PC-9 (cell line): ENCODE measurements around the gene DSEL. TPM values are rescaled to one million over a fixed set of nuclear protein-coding genes. Genes with fewer than 3 reads are reported as not detected.

Experiments
- BruUV-seq: library from RNA; stranded (reverse); fragments of 400-500 nt; replicated peaks from 2 replicates; lab custom pipeline; 2021; lab: Mats Ljungman, UMichigan
- CTCF ChIA-PET: fragments of 300-600 bp; sonication (Branson Sonifier 250); formaldehyde crosslinking; loops from one replicate; lab custom pipeline; 2022; ENCODE audit warnings: antibody characterized with exemption; lab: Charles Lee
- POLR2A ChIA-PET: fragments of 300-600 bp; sonication (Branson Sonifier 250); formaldehyde crosslinking; loops from one replicate; lab custom pipeline; 2022; ENCODE audit warnings: antibody characterized with exemption; ENCODE audit not compliant: unreplicated experiment; lab: Charles Lee
- DNase-seq, 2 experiments: peaks; one replicate each; pipeline versions ENCODE4 v3.0.0 to v3.0.0-alpha.2; 2015 to 2022; ENCODE audit warnings: mixed read lengths in 1 of 2
- H2AFZ ChIP-seq: fragments of 200-600 bp; sonication (generic); 2 replicates; pipeline ENCODE4 v1.8.1; 2017; ENCODE audit warnings: antibody characterized with exemption
- H3F3A ChIP-seq: fragments of 200-600 bp; sonication (generic); 2 replicates; pipeline ENCODE4 v1.8.1; 2017; ENCODE audit warnings: antibody characterized with exemption, mild to moderate bottlenecking, low read depth; ENCODE audit not compliant: insufficient read depth
- H3K27ac ChIP-seq: fragments of 200-600 bp; sonication (generic); 2 replicates; pipeline ENCODE4 v1.6.1; 2016; ENCODE audit warnings: mixed run types
- H3K27me3 ChIP-seq: fragments of 200-600 bp; sonication (generic); 2 replicates; pipeline ENCODE4 v1.6.1; 2016; ENCODE audit warnings: low read depth, mixed run types; ENCODE audit not compliant: insufficient read depth
- H3K36me3 ChIP-seq: fragments of 200-600 bp; sonication (generic); 2 replicates; pipeline ENCODE4 v1.6.1; 2016; ENCODE audit warnings: low read depth, mixed run types
- H3K4me1 ChIP-seq: fragments of 200-600 bp; sonication (generic); replicated peaks from 2 replicates; pipeline ENCODE4 v1.6.1; 2016; ENCODE audit warnings: mixed run types; ENCODE audit not compliant: insufficient read depth
- H3K4me2 ChIP-seq: fragments of 200-600 bp; sonication (generic); 2 replicates; pipeline ENCODE4 v1.6.1; 2017; ENCODE audit warnings: mixed run types
- H3K4me3 ChIP-seq: fragments of 200-600 bp; sonication (generic); 2 replicates; pipeline ENCODE4 v1.6.1; 2016; ENCODE audit warnings: mixed run types
- H3K79me2 ChIP-seq: fragments of 200-600 bp; sonication (generic); 2 replicates; pipeline ENCODE4 v1.6.1; 2017; ENCODE audit warnings: low read depth, mixed run types
- H3K9me2 ChIP-seq: fragments of 200-600 bp; sonication (generic); 2 replicates; pipeline ENCODE4 v1.8.1; 2017; ENCODE audit warnings: mild to moderate bottlenecking; ENCODE audit not compliant: insufficient read depth
- H3K9me3 ChIP-seq: fragments of 200-600 bp; sonication (generic); 2 replicates; pipeline ENCODE4 v1.8.1; 2016; ENCODE audit warnings: low read depth; ENCODE audit not compliant: insufficient read depth
- H4K20me1 ChIP-seq: fragments of 200-600 bp; sonication (generic); 2 replicates; pipeline ENCODE4 v1.8.1; 2017; ENCODE audit not compliant: insufficient read depth
- CTCF ChIP-seq: fragments of 200-600 bp; sonication (generic); conservative IDR thresholded peaks from 2 replicates; pipeline ENCODE4 v1.6.1; 2017; ENCODE audit warnings: mixed run types, antibody characterized with exemption, mild to moderate bottlenecking, moderate library complexity
- EZH2 ChIP-seq: fragments of 200-600 bp; sonication (generic); IDR thresholded peaks from 2 replicates; pipeline ENCODE4 v1.8.0; 2017; ENCODE audit warnings: antibody characterized with exemption, low read depth
- intact Hi-C: fragments of 100-400 bp; cut with micrococcal nuclease; formaldehyde crosslinking; loops from one replicate; pipeline ENCODE4 v1.10.0; 2022; ENCODE audit not compliant: unreplicated experiment
- total RNA-seq: library from RNA; stranded (reverse); gene quantifications from 2 replicates; pipeline ENCODE4 v1.2.3, GENCODE V29; 2021

The DSEL gene
- total RNA-seq, 1 experiment from 2014 or later: 2.1 TPM

- TF ChIP-seq CTCF (no peak), EZH2 (no peak)
- Histone ChIP-seq H3K79me2 (no peaks in the 10 kb centered on the region), H3K4me3 (no peak overlapping the region), H3F3A (no peaks in the 10 kb centered on the region), H3K4me1 (no peaks in the 10 kb centered on the region), H3K36me3 (no peaks in the 10 kb centered on the region), H4K20me1 (no peaks in the 10 kb centered on the region), H3K27ac (no peak overlapping the region), H3K27me3 (no peaks in the 10 kb centered on the region), H3K9me2 (0 out of 2 replicates have a peak, but pooled peaks cover 4% of the 10 kb centered on the region), H3K9me3 (no peaks in the 10 kb centered on the region), H2AFZ (no peak overlapping the region), H3K4me2 (no peak overlapping the region)
- CTCF ChIA-PET: no interaction called here
- BruUV-seq: no TSS peak
- intact Hi-C loops: no loop called here
- POLR2A ChIA-PET: no interaction called here
- DNase-seq: no peak
Measured at GRCh38 chr18:67549946-67550345, 33.4 kb upstream of the DSEL start.

GRCh38 chr18:67545681-67546080 lies 29.2 kb upstream of the DSEL start:
- no peak for DNase-seq
- BruUV-seq: no TSS peak
- CTCF ChIA-PET: no interaction called here

GRCh38 chr18:67540559-67540958 lies 24.0 kb upstream of the DSEL start:
- Histone ChIP-seq H3K36me3 (no peaks in the 10 kb centered on the region), H2AFZ (no peak overlapping the region), H3F3A (no peaks in the 10 kb centered on the region), H3K4me2 (no peak overlapping the region), H3K27ac (no peak overlapping the region), H3K4me3 (no peak overlapping the region), H3K9me2 (no peaks in the 10 kb centered on the region), H3K9me3 (no peaks in the 10 kb centered on the region), H3K79me2 (no peaks in the 10 kb centered on the region), H3K4me1 (no peaks in the 10 kb centered on the region), H3K27me3 (no peaks in the 10 kb centered on the region), H4K20me1 (no peaks in the 10 kb centered on the region)
- TF ChIP-seq EZH2 (no peak), CTCF (no peak)
- DNase-seq: no peak
- no TSS peak for BruUV-seq
- intact Hi-C loops: no loop called here
- POLR2A ChIA-PET: no interaction called here
- CTCF ChIA-PET: no interaction called here

More at GRCh38 chr18:67545681-67546080, 29.2 kb upstream of the DSEL start:
- Histone ChIP-seq H3K36me3 (no peaks in the 10 kb centered on the region), H2AFZ (no peak overlapping the region), H4K20me1 (no peaks in the 10 kb centered on the region), H3K9me2 (0 out of 2 replicates have a peak, but pooled peaks cover 4% of the 10 kb centered on the region), H3K4me1 (no peaks in the 10 kb centered on the region), H3K4me3 (no peak overlapping the region), H3K4me2 (no peak overlapping the region), H3K79me2 (no peaks in the 10 kb centered on the region), H3K9me3 (no peaks in the 10 kb centered on the region), H3F3A (no peaks in the 10 kb centered on the region), H3K27me3 (no peaks in the 10 kb centered on the region), H3K27ac (no peak overlapping the region)
- intact Hi-C loops: no loop called here
- TF ChIP-seq EZH2: no peak
- TF ChIP-seq CTCF: no peak
- POLR2A ChIA-PET: no interaction called here
